ENCODE measurements around the gene HSD17B10.

- TF ChIP-seq EZH2 (IDR thresholded peaks at IDR 0.05; ENCODE audit: borderline replicate concordance): no peak
- TF ChIP-seq CTCF (IDR thresholded peaks at IDR 0.05; ENCODE audit: poor library complexity): no peak
- TF ChIP-seq EZH2phosphoT487 (IDR thresholded peaks at IDR 0.05; ENCODE audit: low read depth, severe bottlenecking, unreplicated experiment): no peak
Measured at GRCh38 chrX:53422861-53423306, 11.3 kb downstream of the HSD17B10 start, which contains the start of gene RIBC1.
